Type B pancreatic cell (in vitro differentiated cells): ENCODE data around the gene BOD1L2. TPM values are rescaled to one million over a fixed set of nuclear protein-coding genes. Genes with fewer than 3 reads are reported as not detected.

Experiments
- DNase-seq: peaks from one replicate; pipeline ENCODE4 v3.0.0; 2021; ENCODE audit warnings: mixed read lengths; ENCODE audit not compliant: unreplicated experiment; ENCODE audit errors: extremely low spot score
- H3K27ac Mint-ChIP-seq: 2 replicates; pipeline ENCODE4 v1.8.0; 2021; ENCODE audit warnings: mild to moderate bottlenecking, mixed read lengths
- H3K27me3 Mint-ChIP-seq: 2 replicates; pipeline ENCODE4 v1.8.0; 2021; ENCODE audit warnings: mixed read lengths
- H3K36me3 Mint-ChIP-seq: 2 replicates; pipeline ENCODE4 v1.8.0; 2021; ENCODE audit warnings: mixed read lengths
- H3K4me1 Mint-ChIP-seq: one replicate; pipeline ENCODE4 v1.8.0; 2021; ENCODE audit warnings: mixed read lengths; ENCODE audit not compliant: unreplicated experiment
- H3K4me3 Mint-ChIP-seq: 2 replicates; pipeline ENCODE4 v1.8.0; 2021; ENCODE audit warnings: mild to moderate bottlenecking, mixed read lengths
- H3K9me3 Mint-ChIP-seq: 2 replicates; pipeline ENCODE4 v1.8.0; 2021; ENCODE audit warnings: mixed read lengths
- total RNA-seq: library from RNA; stranded (reverse); gene quantifications from 2 replicates; pipeline ENCODE4 v1.2.1, GENCODE V29; 2021; ENCODE audit warnings: low replicate concordance
- TF ChIP-seq, protein P1 (sequence below): fragments of 200-600 bp; sonication (generic); conservative IDR thresholded peaks from 2 replicates; pipeline ENCODE4 v1.5.0; 2021; ENCODE audit warnings: antibody characterized with exemption, mild to moderate bottlenecking

BOD1L2 gene
- total RNA-seq, 1 donor from 2014 or later, result not detected

DNA sequence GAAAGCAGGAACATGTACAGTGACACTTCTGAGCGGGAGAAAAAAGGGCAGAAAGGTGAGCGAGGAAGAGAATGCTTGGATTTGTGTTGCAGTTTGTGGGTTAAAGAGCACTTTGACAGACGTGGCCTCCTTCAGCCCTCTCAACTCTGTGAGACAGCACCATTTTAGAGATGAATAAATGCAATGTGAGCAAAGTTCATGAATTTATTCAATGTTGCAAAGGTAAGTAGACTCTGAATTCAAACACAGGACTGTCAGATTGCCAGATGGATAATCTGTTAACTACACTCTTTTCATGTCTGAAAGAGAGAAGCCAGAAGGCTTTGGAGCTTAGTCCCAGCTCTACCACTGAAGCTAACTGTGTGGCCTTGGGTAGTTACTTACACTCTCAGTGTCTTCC, 47.7 kb downstream of the BOD1L2 start:
- H3K27me3 Mint-ChIP-seq, result peaks cover 16% of the 10 kb centered on the region
- H3K4me1 Mint-ChIP-seq, result no peaks in the 10 kb centered on the region
- H3K36me3 Mint-ChIP-seq, result no peaks in the 10 kb centered on the region
- no peak overlapping the region for H3K27ac Mint-ChIP-seq
- TF ChIP-seq, protein P1, sequence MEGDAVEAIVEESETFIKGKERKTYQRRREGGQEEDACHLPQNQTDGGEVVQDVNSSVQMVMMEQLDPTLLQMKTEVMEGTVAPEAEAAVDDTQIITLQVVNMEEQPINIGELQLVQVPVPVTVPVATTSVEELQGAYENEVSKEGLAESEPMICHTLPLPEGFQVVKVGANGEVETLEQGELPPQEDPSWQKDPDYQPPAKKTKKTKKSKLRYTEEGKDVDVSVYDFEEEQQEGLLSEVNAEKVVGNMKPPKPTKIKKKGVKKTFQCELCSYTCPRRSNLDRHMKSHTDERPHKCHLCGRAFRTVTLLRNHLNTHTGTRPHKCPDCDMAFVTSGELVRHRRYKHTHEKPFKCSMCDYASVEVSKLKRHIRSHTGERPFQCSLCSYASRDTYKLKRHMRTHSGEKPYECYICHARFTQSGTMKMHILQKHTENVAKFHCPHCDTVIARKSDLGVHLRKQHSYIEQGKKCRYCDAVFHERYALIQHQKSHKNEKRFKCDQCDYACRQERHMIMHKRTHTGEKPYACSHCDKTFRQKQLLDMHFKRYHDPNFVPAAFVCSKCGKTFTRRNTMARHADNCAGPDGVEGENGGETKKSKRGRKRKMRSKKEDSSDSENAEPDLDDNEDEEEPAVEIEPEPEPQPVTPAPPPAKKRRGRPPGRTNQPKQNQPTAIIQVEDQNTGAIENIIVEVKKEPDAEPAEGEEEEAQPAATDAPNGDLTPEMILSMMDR, result no peak
- H3K9me3 Mint-ChIP-seq, result no peaks in the 10 kb centered on the region
- no peak for DNase-seq
- no peak overlapping the region for H3K4me3 Mint-ChIP-seq

GRCh38 chr18:57195341-57195740, 48.5 kb downstream of the BOD1L2 start:
- DNase-seq, result no peak
- TF ChIP-seq, protein P1, result no peak
- peaks cover 12% of the 10 kb centered on the region for H3K27me3 Mint-ChIP-seq
- no peak overlapping the region for H3K4me3 Mint-ChIP-seq
- no peaks in the 10 kb centered on the region for H3K9me3 Mint-ChIP-seq
- no peaks in the 10 kb centered on the region for H3K4me1 Mint-ChIP-seq
- H3K27ac Mint-ChIP-seq, result no peak overlapping the region
- no peaks in the 10 kb centered on the region for H3K36me3 Mint-ChIP-seq

GRCh38 chr18:57197261-57197660, 50.4 kb downstream of the BOD1L2 start:
- H3K27ac Mint-ChIP-seq, result no peak overlapping the region
- no peaks in the 10 kb centered on the region for H3K4me1 Mint-ChIP-seq
- TF ChIP-seq, protein P1, result no peak
- H3K27me3 Mint-ChIP-seq, result peaks cover 20% of the 10 kb centered on the region
- H3K9me3 Mint-ChIP-seq, result no peaks in the 10 kb centered on the region
- DNase-seq, result no peak
- no peak overlapping the region for H3K4me3 Mint-ChIP-seq
- no peaks in the 10 kb centered on the region for H3K36me3 Mint-ChIP-seq

DNA sequence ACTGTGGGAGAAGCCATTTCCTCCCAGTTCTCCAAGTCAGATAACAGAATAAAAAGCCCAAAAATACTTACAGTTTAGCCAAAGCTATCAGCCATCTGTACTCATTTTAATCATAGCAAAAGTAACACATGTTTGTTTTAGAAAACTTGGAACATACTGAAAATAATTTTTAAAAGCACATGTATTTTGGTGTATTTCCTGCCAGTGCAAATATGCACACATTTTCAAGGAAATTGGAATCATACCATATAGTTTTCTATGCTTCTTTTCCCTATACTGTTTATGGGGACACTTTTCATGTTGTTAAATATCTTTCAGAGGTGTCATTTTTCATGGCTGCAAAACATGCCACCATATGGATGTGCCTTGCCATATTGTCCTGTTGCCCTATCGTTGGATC, 51.2 kb downstream of the BOD1L2 start:
- Mint-ChIP-seq H3K27ac (no peak overlapping the region), H3K27me3 (peaks cover 20% of the 10 kb centered on the region), H3K36me3 (no peaks in the 10 kb centered on the region), H3K4me3 (no peak overlapping the region), H3K9me3 (no peaks in the 10 kb centered on the region), H3K4me1 (no peaks in the 10 kb centered on the region)
- no peak for DNase-seq
- TF ChIP-seq, protein P1, result no peak

Other genes with a start within 250 kb of the BOD1L2 start
- gene ST8SIA3, start 205.5 kb downstream of the BOD1L2 start, total RNA-seq, result 2.6 and 4.2 TPM in 2 replicates